ENCODE measurements around the gene SLC29A3.

DNA sequence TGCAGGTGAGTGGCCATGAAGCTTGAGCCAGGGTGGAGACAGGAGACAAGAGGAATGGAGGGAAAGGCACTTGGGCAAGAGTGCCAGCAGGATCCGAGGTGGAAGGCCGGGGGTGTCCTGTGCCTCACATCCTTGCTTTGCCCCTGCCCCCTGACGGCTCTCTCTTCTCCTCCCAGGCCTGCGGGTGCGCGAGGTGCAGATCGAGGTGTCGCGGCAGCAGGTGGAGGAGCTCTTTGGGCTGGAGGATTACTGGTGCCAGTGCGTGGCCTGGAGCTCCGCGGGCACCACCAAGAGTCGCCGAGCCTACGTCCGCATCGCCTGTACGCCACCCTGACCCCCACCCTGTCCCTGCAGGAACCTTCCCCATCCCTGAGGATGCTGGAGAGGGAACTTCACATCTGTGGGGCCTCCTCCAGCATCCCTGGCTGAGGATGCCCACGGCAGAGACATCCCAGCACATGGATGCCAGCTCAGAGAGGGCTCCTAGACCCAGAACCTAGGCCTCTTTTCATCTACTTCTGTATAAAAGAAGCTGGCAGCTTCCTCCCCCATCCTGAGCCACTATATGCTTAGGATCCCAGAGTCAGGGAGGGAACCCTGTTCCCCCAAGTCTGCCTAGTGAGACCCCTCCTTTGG lies 34.4 kb upstream of the SLC29A3 start:
- TF ChIP-seq HDGF (IDR thresholded peaks at IDR 0.05; ENCODE audit: borderline replicate concordance) (no peak), SP1 (IDR thresholded peaks at IDR 0.05) (no peak), ZNF384 (IDR thresholded peaks at IDR 0.05) (no peak), ELF4 (IDR thresholded peaks at IDR 0.05) (no peak), ARNT (IDR thresholded peaks at IDR 0.05) (no peak), TARDBP (IDR thresholded peaks at IDR 0.05) (no peak), CTBP1 (IDR thresholded peaks at IDR 0.05; ENCODE audit: borderline replicate concordance) (no peak), FOXA1 (IDR thresholded peaks at IDR 0.05) (no peak), NFRKB (IDR thresholded peaks at IDR 0.05) (no peak), FOXK2 (IDR thresholded peaks at IDR 0.05) (no peak), SUZ12 (IDR thresholded peaks at IDR 0.05) (no peak)

All from HEK293T (cell line).